Measurements from ENCODE around the gene ARSG. TPM values are rescaled to one million over a fixed set of nuclear protein-coding genes. Genes with fewer than 3 reads are reported as not detected.

ARSG gene
- polyA plus RNA-seq, 1 donor from 2014 or later = 16.9 TPM

DNA sequence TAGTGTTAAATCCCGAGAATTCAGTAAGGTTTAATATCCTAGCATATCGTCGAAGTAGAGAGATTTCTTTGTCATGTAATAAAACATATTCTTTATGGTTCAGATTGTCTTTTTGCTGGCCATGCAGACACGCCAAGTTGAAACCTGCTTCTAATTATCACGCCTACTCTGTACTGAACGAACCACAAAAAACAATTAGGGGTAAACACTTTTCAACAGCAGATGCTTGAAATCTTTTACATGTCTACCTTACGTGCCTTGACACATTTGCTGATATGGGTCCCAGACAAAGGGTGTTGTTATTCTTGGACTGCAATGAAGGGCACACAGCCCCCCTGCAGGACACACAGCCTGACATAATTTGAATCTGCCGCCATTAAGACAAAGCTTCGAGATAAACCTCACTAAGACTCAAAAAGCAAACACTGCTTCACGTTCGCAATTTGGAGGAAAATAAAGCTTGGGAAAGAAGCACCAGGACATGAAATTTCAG is 152.7 kb downstream of the ARSG start:
- H3F3A ChIP-seq (ENCODE audit: insufficient read depth, low read length, poor library complexity, severe bottlenecking) = no peaks in the 10 kb centered on the region
- H3K9me3 ChIP-seq (ENCODE audit: low read length) = no peaks in the 10 kb centered on the region
- no peak overlapping the region for H3K4me2 ChIP-seq (ENCODE audit: low read length)
- H4K20me1 ChIP-seq (ENCODE audit: insufficient read depth) = no peaks in the 10 kb centered on the region
- no peak overlapping the region for H3K27ac ChIP-seq (ENCODE audit: low read length)
- H3K9ac ChIP-seq (ENCODE audit: low read length) = no peak overlapping the region
- TF ChIP-seq POLR2AphosphoS5 (IDR thresholded peaks at IDR 0.05) = no peak
- TF ChIP-seq, protein P1, sequence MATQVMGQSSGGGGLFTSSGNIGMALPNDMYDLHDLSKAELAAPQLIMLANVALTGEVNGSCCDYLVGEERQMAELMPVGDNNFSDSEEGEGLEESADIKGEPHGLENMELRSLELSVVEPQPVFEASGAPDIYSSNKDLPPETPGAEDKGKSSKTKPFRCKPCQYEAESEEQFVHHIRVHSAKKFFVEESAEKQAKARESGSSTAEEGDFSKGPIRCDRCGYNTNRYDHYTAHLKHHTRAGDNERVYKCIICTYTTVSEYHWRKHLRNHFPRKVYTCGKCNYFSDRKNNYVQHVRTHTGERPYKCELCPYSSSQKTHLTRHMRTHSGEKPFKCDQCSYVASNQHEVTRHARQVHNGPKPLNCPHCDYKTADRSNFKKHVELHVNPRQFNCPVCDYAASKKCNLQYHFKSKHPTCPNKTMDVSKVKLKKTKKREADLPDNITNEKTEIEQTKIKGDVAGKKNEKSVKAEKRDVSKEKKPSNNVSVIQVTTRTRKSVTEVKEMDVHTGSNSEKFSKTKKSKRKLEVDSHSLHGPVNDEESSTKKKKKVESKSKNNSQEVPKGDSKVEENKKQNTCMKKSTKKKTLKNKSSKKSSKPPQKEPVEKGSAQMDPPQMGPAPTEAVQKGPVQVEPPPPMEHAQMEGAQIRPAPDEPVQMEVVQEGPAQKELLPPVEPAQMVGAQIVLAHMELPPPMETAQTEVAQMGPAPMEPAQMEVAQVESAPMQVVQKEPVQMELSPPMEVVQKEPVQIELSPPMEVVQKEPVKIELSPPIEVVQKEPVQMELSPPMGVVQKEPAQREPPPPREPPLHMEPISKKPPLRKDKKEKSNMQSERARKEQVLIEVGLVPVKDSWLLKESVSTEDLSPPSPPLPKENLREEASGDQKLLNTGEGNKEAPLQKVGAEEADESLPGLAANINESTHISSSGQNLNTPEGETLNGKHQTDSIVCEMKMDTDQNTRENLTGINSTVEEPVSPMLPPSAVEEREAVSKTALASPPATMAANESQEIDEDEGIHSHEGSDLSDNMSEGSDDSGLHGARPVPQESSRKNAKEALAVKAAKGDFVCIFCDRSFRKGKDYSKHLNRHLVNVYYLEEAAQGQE (IDR thresholded peaks at IDR 0.05; ENCODE audit: borderline replicate concordance) = no peak
- TF ChIP-seq TAF1 (IDR thresholded peaks at IDR 0.05; ENCODE audit: low read depth) = no peak
- TF ChIP-seq, protein P2, sequence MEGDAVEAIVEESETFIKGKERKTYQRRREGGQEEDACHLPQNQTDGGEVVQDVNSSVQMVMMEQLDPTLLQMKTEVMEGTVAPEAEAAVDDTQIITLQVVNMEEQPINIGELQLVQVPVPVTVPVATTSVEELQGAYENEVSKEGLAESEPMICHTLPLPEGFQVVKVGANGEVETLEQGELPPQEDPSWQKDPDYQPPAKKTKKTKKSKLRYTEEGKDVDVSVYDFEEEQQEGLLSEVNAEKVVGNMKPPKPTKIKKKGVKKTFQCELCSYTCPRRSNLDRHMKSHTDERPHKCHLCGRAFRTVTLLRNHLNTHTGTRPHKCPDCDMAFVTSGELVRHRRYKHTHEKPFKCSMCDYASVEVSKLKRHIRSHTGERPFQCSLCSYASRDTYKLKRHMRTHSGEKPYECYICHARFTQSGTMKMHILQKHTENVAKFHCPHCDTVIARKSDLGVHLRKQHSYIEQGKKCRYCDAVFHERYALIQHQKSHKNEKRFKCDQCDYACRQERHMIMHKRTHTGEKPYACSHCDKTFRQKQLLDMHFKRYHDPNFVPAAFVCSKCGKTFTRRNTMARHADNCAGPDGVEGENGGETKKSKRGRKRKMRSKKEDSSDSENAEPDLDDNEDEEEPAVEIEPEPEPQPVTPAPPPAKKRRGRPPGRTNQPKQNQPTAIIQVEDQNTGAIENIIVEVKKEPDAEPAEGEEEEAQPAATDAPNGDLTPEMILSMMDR (IDR thresholded peaks at IDR 0.05; ENCODE audit: poor library complexity, severe bottlenecking) = no peak
- no peak for TF ChIP-seq RAD21 (conservative IDR thresholded peaks at IDR 0.05)
- no peak for TF ChIP-seq EZH2 (IDR thresholded peaks at IDR 0.05; ENCODE audit: borderline replicate concordance, insufficient read depth, low read length, poor library complexity, severe bottlenecking)
- TF ChIP-seq MXI1 (conservative IDR thresholded peaks at IDR 0.05; ENCODE audit: poor library complexity, severe bottlenecking) = no peak
- TF ChIP-seq EP300 (conservative IDR thresholded peaks at IDR 0.05; ENCODE audit: poor library complexity, severe bottlenecking) = no peak
- TF ChIP-seq SMC3 (conservative IDR thresholded peaks at IDR 0.05; ENCODE audit: poor library complexity) = no peak
- no peaks in the 10 kb centered on the region for H3K27me3 ChIP-seq (ENCODE audit: insufficient read depth, low read depth, low read length)
- no peak overlapping the region for H2AFZ ChIP-seq (ENCODE audit: low read depth, low read length)
- H3K79me2 ChIP-seq (replicated peaks; ENCODE audit: insufficient read depth, low read length) = no peaks in the 10 kb centered on the region
- H3K36me3 ChIP-seq (ENCODE audit: insufficient read depth, low read length) = no peaks in the 10 kb centered on the region
- H3K9me2 ChIP-seq (ENCODE audit: insufficient read depth, low read length) = no peaks in the 10 kb centered on the region
- H3K4me3 ChIP-seq (ENCODE audit: low read length) = no peak overlapping the region

DNA sequence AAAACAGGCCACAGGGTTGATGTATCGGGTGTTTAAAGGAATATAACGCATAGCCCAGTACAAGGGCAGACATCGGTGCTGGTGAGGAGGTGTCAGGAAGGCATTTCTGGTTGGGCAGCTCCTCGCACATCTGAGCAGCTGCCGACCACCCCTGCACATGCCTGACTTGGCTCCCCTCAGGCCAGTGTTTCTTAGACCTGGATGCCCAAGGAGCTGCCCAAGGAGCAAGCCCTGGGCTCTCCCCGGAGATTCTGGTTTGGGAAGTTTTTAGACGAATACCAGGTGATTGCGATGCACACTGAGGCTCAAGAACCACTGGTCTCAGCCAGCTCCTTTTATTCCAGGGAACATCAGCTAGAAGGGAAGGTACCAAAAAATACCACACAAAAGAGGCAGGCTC is 154.4 kb downstream of the ARSG start:
- Histone ChIP-seq H3K4me2 (ENCODE audit: low read length) (no peak overlapping the region), H3K27ac (ENCODE audit: low read length) (no peak overlapping the region), H3K36me3 (ENCODE audit: insufficient read depth, low read length) (no peaks in the 10 kb centered on the region), H2AFZ (ENCODE audit: low read depth, low read length) (no peak overlapping the region), H3K79me2 (replicated peaks; ENCODE audit: insufficient read depth, low read length) (no peaks in the 10 kb centered on the region), H3K27me3 (ENCODE audit: insufficient read depth, low read depth, low read length) (no peaks in the 10 kb centered on the region), H3K4me3 (ENCODE audit: low read length) (no peak overlapping the region), H3F3A (ENCODE audit: insufficient read depth, low read length, poor library complexity, severe bottlenecking) (no peaks in the 10 kb centered on the region), H3K9me3 (ENCODE audit: low read length) (no peaks in the 10 kb centered on the region), H3K9me2 (ENCODE audit: insufficient read depth, low read length) (no peaks in the 10 kb centered on the region), H4K20me1 (ENCODE audit: insufficient read depth) (no peaks in the 10 kb centered on the region), H3K9ac (ENCODE audit: low read length) (no peak overlapping the region)
- TF ChIP-seq POLR2AphosphoS5 (IDR thresholded peaks at IDR 0.05) (no peak), EP300 (conservative IDR thresholded peaks at IDR 0.05; ENCODE audit: poor library complexity, severe bottlenecking) (no peak), SMC3 (conservative IDR thresholded peaks at IDR 0.05; ENCODE audit: poor library complexity) (no peak), EZH2 (IDR thresholded peaks at IDR 0.05; ENCODE audit: borderline replicate concordance, insufficient read depth, low read length, poor library complexity, severe bottlenecking) (no peak), TAF1 (IDR thresholded peaks at IDR 0.05; ENCODE audit: low read depth) (no peak), MXI1 (conservative IDR thresholded peaks at IDR 0.05; ENCODE audit: poor library complexity, severe bottlenecking) (no peak)
- TF ChIP-seq, protein P1 (IDR thresholded peaks at IDR 0.05; ENCODE audit: borderline replicate concordance) = no peak
- TF ChIP-seq, protein P2 (IDR thresholded peaks at IDR 0.05; ENCODE audit: poor library complexity, severe bottlenecking) = no peak
